NCI-H748 treated with DMSO at 0.1 percent for 48 hours (cell line): ENCODE results near the gene CDC20B.

Source experiments
- DNase-seq: peaks from one replicate; lab custom pipeline; 2025; lab: John Stamatoyannopoulos, UW

The CDC20B gene

GRCh38 chr5:55172937-55173686 is at the start of gene CDC20B:
Gene CDC20B (minus strand): TSS chr5:55173177. CDS start chr5:55173000, 177 bp downstream.
- peak; percentile 70 for DNase-seq

GRCh38 chr5:55222092-55222984 is 49.4 kb upstream of the CDC20B start:
- no peak for DNase-seq

- DNase-seq = no peak
These were observed 47.6 kb upstream of the CDC20B start for GRCh38 chr5:55220433-55221185.

GRCh38 chr5:55219770-55220169 is 46.8 kb upstream of the CDC20B start:
- no peak for DNase-seq

- DNase-seq = peak; percentile 92
These were observed 46.0 kb upstream of the CDC20B start for GRCh38 chr5:55218967-55219366.

- peak; percentile 7 for DNase-seq
These were observed 38.4 kb upstream of the CDC20B start for GRCh38 chr5:55211184-55211874.

- no peak for DNase-seq
These were observed 32.0 kb upstream of the CDC20B start for GRCh38 chr5:55205001-55205400.

GRCh38 chr5:55191165-55191564 is 18.2 kb upstream of the CDC20B start:
- DNase-seq = no peak

- peak; percentile 89 for DNase-seq
These were observed 15.9 kb upstream of the CDC20B start for GRCh38 chr5:55188656-55189540.

- DNase-seq = peak; percentile 75
These were observed 14.4 kb upstream of the CDC20B start for GRCh38 chr5:55187370-55187769.

GRCh38 chr5:55180016-55180415 is 7.0 kb upstream of the CDC20B start:
- DNase-seq = no peak

GRCh38 chr5:55177078-55177477 is 4.1 kb upstream of the CDC20B start:
- DNase-seq = no peak

- DNase-seq = peak; percentile 69
These were observed 3.3 kb upstream of the CDC20B start for GRCh38 chr5:55176176-55176818.

- DNase-seq = no peak
These were observed 2.8 kb upstream of the CDC20B start for GRCh38 chr5:55175781-55176175.

GRCh38 chr5:55173687-55174230 is 782 bp upstream of the CDC20B start:
- no peak for DNase-seq

- peak; percentile 91 for DNase-seq
These were observed 702 bp downstream of the CDC20B start for GRCh38 chr5:55172051-55172899.

GRCh38 chr5:55171471-55171870 is 1.5 kb downstream of the CDC20B start:
- no peak for DNase-seq

- no peak for DNase-seq
These were observed 10.3 kb downstream of the CDC20B start for GRCh38 chr5:55162666-55163065.
